Spleen (tissue), 11 donors: ENCODE data around the gene FOLH1. TPM values are rescaled to one million over a fixed set of nuclear protein-coding genes. Genes with fewer than 3 reads are reported as not detected.
"Not testable (repeated sequence)": the region's sequence is repeated elsewhere in the genome, so short reads cannot be mapped to it uniquely, and the experiment has no call there.

ENCODE experiments used
- DNase-seq: peaks from one replicate; pipeline ENCODE4 v3.0.0-alpha.2; 2020
- H3K27ac ChIP-seq, 8 donors: fragments of 200-600 bp; sonication (generic) in 7 of 8; 1 replicate in 4 of 8; 2 replicates in 4 of 8; pipeline versions ENCODE4 v1.5.0 to v1.8.0; 2016 to 2021; ENCODE audit warnings: inconsistent platforms in 4 of 8, mild to moderate bottlenecking in 4 of 8, moderate library complexity in 1 of 8
- H3K27me3 ChIP-seq, 7 donors: fragments of 200-600 bp; sonication (generic) in 6 of 7; replicated peaks in 1 of 7; 1 replicate in 4 of 7; 2 replicates in 3 of 7; pipeline versions ENCODE4 v1.5.0 to v1.8.0; 2016 to 2021; ENCODE audit warnings: inconsistent platforms in 3 of 7, mild to moderate bottlenecking in 1 of 7
- H3K36me3 ChIP-seq, 6 donors: fragments of 200-600 bp; sonication (generic) in 5 of 6; 1 replicate in 4 of 6; 2 replicates in 2 of 6; pipeline versions ENCODE4 v1.5.0 to v1.8.0; 2016 to 2021; ENCODE audit warnings: inconsistent platforms in 2 of 6
- H3K4me1 ChIP-seq, 6 donors: fragments of 200-600 bp; sonication (generic) in 5 of 6; 1 replicate in 3 of 6; 2 replicates in 3 of 6; pipeline versions ENCODE4 v1.5.0 to v1.8.0; 2016 to 2021; ENCODE audit warnings: inconsistent platforms in 3 of 6
- H3K4me3 ChIP-seq, 8 donors: fragments of 200-600 bp; sonication (generic) in 7 of 8; 1 replicate in 4 of 8; 2 replicates in 4 of 8; pipeline versions ENCODE4 v1.5.0 to v1.8.0; 2016 to 2021; ENCODE audit warnings: inconsistent platforms in 4 of 8, mild to moderate bottlenecking in 4 of 8, moderate library complexity in 2 of 8
- H3K9me3 ChIP-seq, 8 donors: fragments of 200-600 bp; sonication (generic) in 7 of 8; 1 replicate in 4 of 8; 2 replicates in 4 of 8; pipeline versions ENCODE4 v1.5.0 to v1.8.0; 2016 to 2021; ENCODE audit warnings: inconsistent platforms in 4 of 8
- CTCF ChIP-seq, 11 experiments: fragments of 200-600 bp in 7 of 11; fragments of 450-650 bp in 4 of 11; sonication (generic) in 4 of 11; IDR thresholded peaks in 8 of 11; conservative IDR thresholded peaks in 3 of 11; 1 replicate in 7 of 11; 2 replicates in 4 of 11; pipeline versions ENCODE4 v1.4.0 to v1.8.0; 2016 to 2021; ENCODE audit warnings: antibody characterized with exemption in 11 of 11, inconsistent platforms in 4 of 11, mild to moderate bottlenecking in 1 of 11
- POLR2A ChIP-seq, 3 donors: fragments of 450-650 bp; IDR thresholded peaks; one replicate each; pipeline ENCODE4 v1.5.1; 2017; ENCODE audit warnings: antibody characterized with exemption in 3 of 3, mild to moderate bottlenecking in 1 of 3
- POLR2AphosphoS5 ChIP-seq, 3 donors: sonication (generic); formaldehyde crosslinking; IDR thresholded peaks; one replicate each; pipeline ENCODE4 v1.5.1; 2017; ENCODE audit warnings: antibody characterized with exemption in 3 of 3
- WGBS, 5 donors: extraction: QIAGEN DNeasy Blood & Tissue Kit in 3 of 5; methylation state at CpG; one replicate each; pipeline versions ENCODE4 v1.1.5 to v1.1.7; 2013 to 2018; 5-methylcytosine and 5-hydroxymethylcytosine counted together
- intact Hi-C: fragments of 100-400 bp; cut with DNase I; formaldehyde crosslinking; loops from one replicate; pipeline ENCODE4 v1.15.0; 2023; ENCODE audit warnings: low total_unique reads
- polyA plus RNA-seq, 3 donors: library from polyadenylated mRNA; stranded (reverse); fragments of 200-250 nt; gene quantifications; one replicate each; pipeline ENCODE4 v1.2.1, GENCODE V29; 2013
- total RNA-seq, 7 donors: library from RNA; depleted of rRNA in 3 of 7; stranded (reverse); fragments of >200 nt in 3 of 7; fragmentation: NEBNext Ultra II Directional in 4 of 7; extraction: Animal tissue kit (Norgen Biotek cat#: 25700) in 4 of 7; gene quantifications; one replicate each; pipeline versions ENCODE4 v1.1.0 to v1.2.1, GENCODE V29; 2016 to 2021
- donor health status: healthy with polysubstance abuse.
- donor health status: DM: no; HTN: no; CAD: no; lungs with moderate emphysema.
- donor health status: DM: no; HTN: no; CAD: no.
- donor health status: Bipolar disorder and iron deficiency.
- donor health status: healthy.
- donor health status: DM: no; HTN: no; CAD: no.
- donor health status: DM: yes; HTN: yes; CAD: no.

FOLH1 gene
- total and polyA plus RNA-seq, 10 donors: 1.2 to 14.0 (median 3.9) TPM

GRCh38 chr11:49177936-49178335, 30.5 kb downstream of the FOLH1 start:
- H3K27me3 ChIP-seq, intact Hi-C loops: not testable (repeated sequence)

GRCh38 chr11:49175378-49175777, 33.0 kb downstream of the FOLH1 start:
- H3K36me3 ChIP-seq, H3K4me1 ChIP-seq, H3K4me3 ChIP-seq, DNase-seq, intact Hi-C loops, H3K27ac ChIP-seq, H3K27me3 ChIP-seq, H3K9me3 ChIP-seq: not testable (repeated sequence)

More at GRCh38 chr11:49177936-49178335, 30.5 kb downstream of the FOLH1 start:
- not testable (repeated sequence) for DNase-seq, H3K27ac ChIP-seq, H3K9me3 ChIP-seq, H3K36me3 ChIP-seq, H3K4me1 ChIP-seq, H3K4me3 ChIP-seq
- WGBS, 5 donors: 47 to 63% (median 57%) methylated on average over 3 of the region's 3 CpGs

- H3K9me3 ChIP-seq, intact Hi-C loops, DNase-seq, H3K27ac ChIP-seq, H3K36me3 ChIP-seq, H3K4me1 ChIP-seq, H3K4me3 ChIP-seq, H3K27me3 ChIP-seq: not testable (repeated sequence)
- WGBS, 5 donors: 53 to 80% (median 72%) methylated on average over 2 to 3 of the region's 3 CpGs
Measured at GRCh38 chr11:49174691-49175366, 33.6 kb downstream of the FOLH1 start.

GRCh38 chr11:49171613-49172012, 36.8 kb downstream of the FOLH1 start:
- DNase-seq, H3K27ac ChIP-seq, intact Hi-C loops, H3K36me3 ChIP-seq, H3K4me1 ChIP-seq, H3K9me3 ChIP-seq, H3K27me3 ChIP-seq, H3K4me3 ChIP-seq: not testable (repeated sequence)
- WGBS, 5 donors: 82 to 87% (median 84%) methylated on average over 3 of the region's 3 CpGs

GRCh38 chr11:49169579-49169978, 38.8 kb downstream of the FOLH1 start:
- intact Hi-C loops, H3K36me3 ChIP-seq, H3K4me3 ChIP-seq, H3K4me1 ChIP-seq, H3K27me3 ChIP-seq, H3K27ac ChIP-seq, DNase-seq, H3K9me3 ChIP-seq: not testable (repeated sequence)
- WGBS, 5 donors: 81 to 89% (median 83%) methylated on average over 3 of the region's 3 CpGs

- H3K9me3 ChIP-seq, H3K4me1 ChIP-seq, H3K27me3 ChIP-seq, H3K36me3 ChIP-seq, DNase-seq, H3K4me3 ChIP-seq, intact Hi-C loops, H3K27ac ChIP-seq: not testable (repeated sequence)
- 75 to 88% (median 79%) methylated on average over 4 of the region's 4 CpGs for WGBS, 5 donors
Measured at GRCh38 chr11:49168992-49169391, 39.4 kb downstream of the FOLH1 start.

GRCh38 chr11:49151211-49151610, 57.2 kb downstream of the FOLH1 start:
- no peak for DNase-seq
- Histone ChIP-seq H3K4me1 (no peaks in the 10 kb centered on the region), H3K27ac (no peak overlapping the region), H3K4me3 (no peak overlapping the region), H3K9me3 (no peaks in the 10 kb centered on the region), H3K27me3 (no peaks in the 10 kb centered on the region), H3K36me3 (no peaks in the 10 kb centered on the region)
- intact Hi-C loops: no loop called here
- TF ChIP-seq CTCF (IDR thresholded peaks at IDR 0.05 in 8 of 11, conservative IDR thresholded peaks at IDR 0.05 in 3 of 11): no peak
- no peak for TF ChIP-seq POLR2AphosphoS5 (IDR thresholded peaks at IDR 0.05)
- TF ChIP-seq POLR2A (IDR thresholded peaks at IDR 0.05): no peak
- WGBS, 5 donors: 79 to 85% (median 84%) methylated on average over 12 of the region's 12 CpGs

GRCh38 chr11:49102356-49102755, 106.0 kb downstream of the FOLH1 start:
- H3K4me1 ChIP-seq, intact Hi-C loops, H3K27ac ChIP-seq, H3K27me3 ChIP-seq, H3K4me3 ChIP-seq, H3K36me3 ChIP-seq: not testable (repeated sequence)
- 89 to 93% (median 92%) methylated on average over 21 to 24 of the region's 24 CpGs for WGBS, 5 donors
- peak; percentile 65 for DNase-seq
- H3K9me3 ChIP-seq: peaks cover 0 to 17% (median 4%) of the 10 kb centered on the region in 8 donors
